Hepatocyte (in vitro differentiated cells): ENCODE measurements around the gene AKIRIN1. TPM values are rescaled to one million over a fixed set of nuclear protein-coding genes. Genes with fewer than 3 reads are reported as not detected.

ENCODE experiments used
- DNase-seq: peaks from one replicate; pipeline ENCODE4 v3.0.0-alpha.2; 2016; ENCODE audit warnings: low spot score
- H2AFZ ChIP-seq: fragments of 200-600 bp; sonication (generic); 2 replicates; pipeline ENCODE4 v1.6.0; 2016; ENCODE audit warnings: antibody characterized with exemption, mild to moderate bottlenecking
- H3K27ac ChIP-seq: fragments of 200-600 bp; sonication (generic); 2 replicates; pipeline ENCODE4 v1.5.1; 2016; ENCODE audit warnings: mild to moderate bottlenecking
- H3K27me3 ChIP-seq: fragments of 200-600 bp; sonication (generic); 2 replicates; pipeline ENCODE4 v1.6.1; 2016
- H3K36me3 ChIP-seq: fragments of 200-600 bp; sonication (generic); replicated peaks from 2 replicates; pipeline ENCODE4 v1.5.1; 2016; ENCODE audit warnings: low read depth; ENCODE audit not compliant: insufficient read depth
- H3K4me1 ChIP-seq: fragments of 200-600 bp; sonication (generic); 2 replicates; pipeline ENCODE4 v1.5.1; 2016; ENCODE audit warnings: mild to moderate bottlenecking, moderate library complexity; ENCODE audit not compliant: insufficient read depth
- H3K4me2 ChIP-seq: fragments of 200-600 bp; sonication (generic); 2 replicates; pipeline ENCODE4 v1.6.0; 2016
- H3K4me3 ChIP-seq: fragments of 200-600 bp; sonication (generic); 2 replicates; pipeline ENCODE4 v1.5.1; 2016; ENCODE audit warnings: mild to moderate bottlenecking
- H3K79me2 ChIP-seq: fragments of 200-600 bp; sonication (generic); 2 replicates; pipeline ENCODE4 v1.6.0; 2017; ENCODE audit warnings: mild to moderate bottlenecking
- H3K9me2 ChIP-seq: fragments of 200-600 bp; sonication (generic); replicated peaks from 2 replicates; pipeline ENCODE4 v1.6.0; 2017; ENCODE audit warnings: mild to moderate bottlenecking; ENCODE audit not compliant: insufficient read depth
- H3K9me3 ChIP-seq: fragments of 200-600 bp; sonication (generic); 2 replicates; pipeline ENCODE4 v1.5.1; 2016; ENCODE audit warnings: low read depth, mild to moderate bottlenecking
- H4K20me1 ChIP-seq: fragments of 200-600 bp; sonication (generic); 2 replicates; pipeline ENCODE4 v1.6.0; 2016; ENCODE audit warnings: mild to moderate bottlenecking; ENCODE audit not compliant: insufficient read depth, poor library complexity, severe bottlenecking
- CTCF ChIP-seq: fragments of 200-600 bp; sonication (generic); IDR thresholded peaks from 2 replicates; pipeline ENCODE4 v1.5.1; 2016; ENCODE audit warnings: antibody characterized with exemption, mild to moderate bottlenecking; ENCODE audit not compliant: poor library complexity
- EZH2 ChIP-seq: fragments of 200-600 bp; sonication (generic); IDR thresholded peaks from 2 replicates; pipeline ENCODE4 v1.6.1; 2016; ENCODE audit warnings: antibody characterized with exemption, mild to moderate bottlenecking, borderline replicate concordance
- EZH2phosphoT487 ChIP-seq: fragments of 200-600 bp; sonication (generic); IDR thresholded peaks from one replicate; pipeline ENCODE4 v1.6.1; 2018; ENCODE audit warnings: antibody characterized with exemption, mild to moderate bottlenecking, low read depth, moderate library complexity; ENCODE audit not compliant: unreplicated experiment, severe bottlenecking
- WGBS: methylation state at CpG from one replicate; pipeline ENCODE4 v1.1.6; 2016; ENCODE audit warnings: low lambda C conversion rate; ENCODE audit errors: missing lambda C conversion rate; 5-methylcytosine and 5-hydroxymethylcytosine counted together
- polyA plus RNA-seq: library from polyadenylated mRNA; unstranded; fragments of >200 nt; fragmentation: Nextera tagmentation; extraction: Ambion mirVana; gene quantifications from 2 replicates; pipeline ENCODE4 v1.2.1, GENCODE V29; 2016
- total RNA-seq: library from RNA; depleted of rRNA; stranded (reverse); fragments of >200 nt; gene quantifications from 2 replicates; pipeline ENCODE4 v1.2.3, GENCODE V29; 2014

AKIRIN1 gene
- total and polyA plus RNA-seq, 2 experiments from 2014 or later, result 75.1 to 77.3 TPM

GRCh38 chr1:38944547-38944946 lies 46.5 kb upstream of the AKIRIN1 start:
- Histone ChIP-seq H3K9me3 (no peaks in the 10 kb centered on the region), H4K20me1 (no peaks in the 10 kb centered on the region), H3K4me1 (no peaks in the 10 kb centered on the region), H3K4me2 (no peak overlapping the region), H3K27me3 (no peaks in the 10 kb centered on the region), H3K36me3 (no peaks in the 10 kb centered on the region), H3K4me3 (no peak overlapping the region), H3K27ac (no peak overlapping the region), H3K9me2 (no peaks in the 10 kb centered on the region), H3K79me2 (no peaks in the 10 kb centered on the region), H2AFZ (no peak overlapping the region)
- TF ChIP-seq EZH2, result no peak
- TF ChIP-seq CTCF, result no peak
- no peak for TF ChIP-seq EZH2phosphoT487
- 92% methylated on average over 4 of the region's 4 CpGs for WGBS
- DNase-seq, result no peak

GRCh38 chr1:38950553-38950952 lies 40.5 kb upstream of the AKIRIN1 start:
- Histone ChIP-seq H3K79me2 (no peaks in the 10 kb centered on the region), H3K4me2 (no peak overlapping the region), H3K4me1 (no peaks in the 10 kb centered on the region), H3K27ac (no peak overlapping the region), H4K20me1 (no peaks in the 10 kb centered on the region), H3K9me2 (no peaks in the 10 kb centered on the region), H2AFZ (no peak overlapping the region), H3K27me3 (no peaks in the 10 kb centered on the region), H3K36me3 (no peaks in the 10 kb centered on the region), H3K9me3 (no peaks in the 10 kb centered on the region), H3K4me3 (no peak overlapping the region)
- no peak for DNase-seq
- 65% methylated on average over 2 of the region's 2 CpGs for WGBS
- TF ChIP-seq CTCF, result no peak
- TF ChIP-seq EZH2, result no peak
- no peak for TF ChIP-seq EZH2phosphoT487

- Histone ChIP-seq H3K9me2 (no peaks in the 10 kb centered on the region), H3K9me3 (no peaks in the 10 kb centered on the region), H3K79me2 (no peaks in the 10 kb centered on the region), H3K4me1 (no peaks in the 10 kb centered on the region), H3K27ac (no peak overlapping the region), H4K20me1 (no peaks in the 10 kb centered on the region), H3K36me3 (no peaks in the 10 kb centered on the region), H3K27me3 (no peaks in the 10 kb centered on the region), H3K4me2 (no peak overlapping the region), H2AFZ (no peak overlapping the region), H3K4me3 (no peak overlapping the region)
- TF ChIP-seq EZH2, result no peak
- no peak for TF ChIP-seq CTCF
- no peak for TF ChIP-seq EZH2phosphoT487
- 41% methylated on average over 4 of the region's 4 CpGs for WGBS
- no peak for DNase-seq
These were observed 37.6 kb upstream of the AKIRIN1 start for GRCh38 chr1:38953433-38953860.

GRCh38 chr1:38958967-38959366 lies 32.1 kb upstream of the AKIRIN1 start:
- TF ChIP-seq EZH2 (no peak), EZH2phosphoT487 (no peak), CTCF (no peak)
- Histone ChIP-seq H3K27ac (no peak overlapping the region), H3K4me3 (no peak overlapping the region), H3K4me1 (no peaks in the 10 kb centered on the region), H3K79me2 (no peaks in the 10 kb centered on the region), H3K36me3 (no peaks in the 10 kb centered on the region), H2AFZ (no peak overlapping the region), H3K9me3 (no peaks in the 10 kb centered on the region), H3K9me2 (no peaks in the 10 kb centered on the region), H3K4me2 (no peak overlapping the region), H4K20me1 (no peaks in the 10 kb centered on the region), H3K27me3 (peaks cover 9% of the 10 kb centered on the region)
- peak; percentile 19 for DNase-seq
- WGBS, result 61% methylated on average over 2 of the region's 2 CpGs
